PC-3 (cell line): Measurements from ENCODE around the gene GPR143. TPM values are rescaled to one million over a fixed set of nuclear protein-coding genes. Genes with fewer than 3 reads are reported as not detected.

Source experiments
- ATAC-seq: fragments of 200-7000 bp; cut with Tn5 transposase; 2 replicates; pipeline ENCODE4 v1.9.1; 2020; ENCODE audit warnings: mild to moderate bottlenecking, moderate library complexity
- BruUV-seq: library from RNA; stranded (reverse); fragments of 400-500 nt; replicated peaks from 2 replicates; lab custom pipeline; 2021; lab: Mats Ljungman, UMichigan
- CTCF ChIA-PET: fragments of 300-600 bp; sonication (Branson Sonifier 250); formaldehyde crosslinking; loops from one replicate; lab custom pipeline; 2022; ENCODE audit warnings: antibody characterized with exemption; lab: Charles Lee
- POLR2A ChIA-PET: fragments of 300-600 bp; sonication (Branson Sonifier 250); formaldehyde crosslinking; loops from one replicate; lab custom pipeline; 2022; ENCODE audit warnings: antibody characterized with exemption; ENCODE audit not compliant: unreplicated experiment; lab: Charles Lee
- DNase-seq: peaks from one replicate; pipeline ENCODE4 v3.0.0-alpha.2; 2015
- H2AFZ ChIP-seq: fragments of 300-600 bp; sonication (generic); 2 replicates; pipeline ENCODE4 v1.6.0; 2016; ENCODE audit warnings: antibody characterized with exemption, low read length
- H3F3A ChIP-seq: fragments of 300-600 bp; sonication (generic); one replicate; pipeline ENCODE4 v1.6.0; 2017; ENCODE audit warnings: antibody characterized with exemption, low read length, control low read depth, mild to moderate bottlenecking; ENCODE audit not compliant: unreplicated experiment
- H3K27ac ChIP-seq: fragments of 300-600 bp; sonication (generic); 2 replicates; pipeline ENCODE4 v1.5.1; 2016; ENCODE audit warnings: mild to moderate bottlenecking, low read length
- H3K27me3 ChIP-seq: fragments of 300-600 bp; sonication (generic); 2 replicates; pipeline ENCODE4 v1.6.1; 2016; ENCODE audit warnings: low read length, mixed read lengths
- H3K36me3 ChIP-seq: fragments of 300-600 bp; sonication (generic); 2 replicates; pipeline ENCODE4 v1.6.1; 2016; ENCODE audit warnings: low read depth, mixed run types, low read length, mixed read lengths
- H3K4me1 ChIP-seq: fragments of 300-600 bp; sonication (generic); 2 replicates; pipeline ENCODE4 v1.5.1; 2016; ENCODE audit warnings: low read length; ENCODE audit not compliant: insufficient read depth
- H3K4me2 ChIP-seq: fragments of 300-600 bp; sonication (generic); 2 replicates; pipeline ENCODE4 v1.6.0; 2016; ENCODE audit warnings: low read length
- H3K4me3 ChIP-seq: fragments of 300-600 bp; sonication (generic); 2 replicates; pipeline ENCODE4 v1.5.1; 2016; ENCODE audit warnings: mild to moderate bottlenecking, low read length, mixed read lengths
- H3K79me2 ChIP-seq: fragments of 300-600 bp; sonication (generic); 2 replicates; pipeline ENCODE4 v1.6.1; 2017; ENCODE audit warnings: low read length, mixed read lengths
- H3K9ac ChIP-seq: fragments of 300-600 bp; sonication (generic); 2 replicates; pipeline ENCODE4 v1.6.0; 2016; ENCODE audit warnings: mild to moderate bottlenecking, low read length
- H3K9me2 ChIP-seq: fragments of 300-600 bp; sonication (generic); replicated peaks from 2 replicates; pipeline ENCODE4 v1.6.1; 2016; ENCODE audit warnings: mixed run types, low read length, mixed read lengths
- H3K9me3 ChIP-seq: fragments of 300-600 bp; sonication (generic); 2 replicates; pipeline ENCODE4 v1.6.1; 2016; ENCODE audit warnings: low read length, mixed read lengths
- H4K20me1 ChIP-seq: fragments of 300-600 bp; sonication (generic); 2 replicates; pipeline ENCODE4 v1.6.1; 2016; ENCODE audit warnings: low read length, mixed read lengths
- CTCF ChIP-seq: fragments of 300-600 bp; sonication (generic); conservative IDR thresholded peaks from 2 replicates; pipeline ENCODE4 v1.5.1; 2017; ENCODE audit warnings: antibody characterized with exemption, low read depth, mild to moderate bottlenecking, low read length
- EZH2 ChIP-seq: fragments of 300-600 bp; sonication (generic); IDR thresholded peaks from one replicate; pipeline ENCODE4 v1.6.1; 2017; ENCODE audit warnings: antibody characterized with exemption, mild to moderate bottlenecking, low read length; ENCODE audit not compliant: unreplicated experiment
- EZH2phosphoT487 ChIP-seq: fragments of 300-600 bp; sonication (generic); IDR thresholded peaks from 2 replicates; pipeline ENCODE4 v1.6.1; 2018; ENCODE audit warnings: mild to moderate bottlenecking, antibody characterized with exemption, low read length, borderline replicate concordance
- intact Hi-C: fragments of 100-400 bp; cut with micrococcal nuclease; formaldehyde crosslinking; loops from 2 replicates; pipeline ENCODE4 v1.9.0; 2023
- total RNA-seq: library from RNA; depleted of rRNA; stranded (reverse); fragments of >200 nt; gene quantifications from 2 replicates; pipeline ENCODE4 v1.2.3, GENCODE V29; 2014

GPR143 gene
- total RNA-seq, 1 experiment from 2014 or later: 0.47 TPM

- no TSS peak for BruUV-seq
- Histone ChIP-seq H3K4me2 (no peak overlapping the region), H3K36me3 (no peaks in the 10 kb centered on the region), H3K9me2 (no peaks in the 10 kb centered on the region), H3K9ac (no peak overlapping the region), H3F3A (no peaks in the 10 kb centered on the region), H3K4me3 (no peak overlapping the region), H3K79me2 (no peaks in the 10 kb centered on the region), H3K27ac (no peak overlapping the region), H3K4me1 (no peaks in the 10 kb centered on the region), H3K9me3 (peaks cover 4% of the 10 kb centered on the region; the same call in 1 of the 2 replicates), H3K27me3 (no peaks in the 10 kb centered on the region), H4K20me1 (no peaks in the 10 kb centered on the region), H2AFZ (no peak overlapping the region)
- ATAC-seq (no peak), DNase-seq (no peak)
- ChIA-PET POLR2A (no interaction called here), CTCF (no interaction called here)
- no peak for TF ChIP-seq EZH2
- no peak for TF ChIP-seq CTCF
- TF ChIP-seq EZH2phosphoT487: no peak
- intact Hi-C loops: no loop called here
Measured at GRCh38 chrX:9802737-9803136, 37.1 kb upstream of the GPR143 start.

GRCh38 chrX:9797384-9798360, 32.0 kb upstream of the GPR143 start:
- ChIA-PET POLR2A (no interaction called here), CTCF (no interaction called here)
- no TSS peak for BruUV-seq
- Histone ChIP-seq H2AFZ (no peak overlapping the region), H3K9me3 (peaks cover 4% of the 10 kb centered on the region; the same call in 1 of the 2 replicates), H3K27ac (no peak overlapping the region), H3K36me3 (no peaks in the 10 kb centered on the region), H3K9ac (no peak overlapping the region), H3F3A (no peaks in the 10 kb centered on the region), H4K20me1 (no peaks in the 10 kb centered on the region), H3K79me2 (no peaks in the 10 kb centered on the region), H3K4me1 (no peaks in the 10 kb centered on the region), H3K9me2 (no peaks in the 10 kb centered on the region), H3K27me3 (no peaks in the 10 kb centered on the region), H3K4me3 (no peak overlapping the region), H3K4me2 (no peak overlapping the region)
- intact Hi-C loops: no loop called here
- no peak for DNase-seq
- TF ChIP-seq EZH2phosphoT487 (no peak), CTCF (no peak), EZH2 (no peak)
- ATAC-seq: no peak

- peaks cover 5% of the 10 kb centered on the region for H3K4me1 ChIP-seq
- H3K9me2 ChIP-seq: no peaks in the 10 kb centered on the region
- no peak overlapping the region for H3K4me2 ChIP-seq
- no peaks in the 10 kb centered on the region for H3F3A ChIP-seq
- intact Hi-C loops: no loop called here
- no peak overlapping the region for H3K9ac ChIP-seq
- no peaks in the 10 kb centered on the region for H3K9me3 ChIP-seq
- H3K36me3 ChIP-seq: no peaks in the 10 kb centered on the region
- no peak for TF ChIP-seq EZH2
- no peak for TF ChIP-seq CTCF
- no peak for TF ChIP-seq EZH2phosphoT487
- ChIA-PET CTCF (no interaction called here), POLR2A (no interaction called here)
- H2AFZ ChIP-seq: no peak overlapping the region
- DNase-seq (no peak), ATAC-seq (no peak)
- H3K27ac ChIP-seq: no peak overlapping the region
- H3K79me2 ChIP-seq: peaks cover 20% of the 10 kb centered on the region
- no peaks in the 10 kb centered on the region for H4K20me1 ChIP-seq
- no peaks in the 10 kb centered on the region for H3K27me3 ChIP-seq
- no peak overlapping the region for H3K4me3 ChIP-seq
- BruUV-seq: no TSS peak
Measured at GRCh38 chrX:9794495-9794894, 28.8 kb upstream of the GPR143 start.
